Cardiac muscle cell (in vitro differentiated cells and primary cell): ENCODE measurements around the gene RAPGEF6. TPM values are rescaled to one million over a fixed set of nuclear protein-coding genes. Genes with fewer than 3 reads are reported as not detected.
A peak's percentile ranks its signal among the peaks of the same experiment; 100 is the strongest.

Source experiments
- DNase-seq, 2 donors: peaks; one replicate each; pipeline versions ENCODE4 v3.0.0 to v3.0.0-alpha.2; 2010 to 2017; ENCODE audit warnings: low read depth in 1 of 2, low spot score in 1 of 2
- H3K27ac ChIP-seq: fragments of 200-600 bp; sonication (generic); 2 replicates; pipeline ENCODE4 v1.5.1; 2016
- H3K27me3 ChIP-seq: fragments of 200-600 bp; sonication (generic); 2 replicates; pipeline ENCODE4 v1.6.0; 2016; ENCODE audit warnings: control low read depth
- H3K36me3 ChIP-seq: fragments of 200-600 bp; sonication (generic); 2 replicates; pipeline ENCODE4 v1.5.1; 2016; ENCODE audit warnings: control low read depth
- H3K4me1 ChIP-seq: fragments of 200-600 bp; sonication (generic); 2 replicates; pipeline ENCODE4 v1.8.1; 2017; ENCODE audit warnings: low read depth, mild to moderate bottlenecking, mixed run types
- H3K4me3 ChIP-seq: fragments of 200-600 bp; sonication (generic); 2 replicates; pipeline ENCODE4 v1.5.1; 2016; ENCODE audit warnings: mild to moderate bottlenecking
- H3K9me3 ChIP-seq: fragments of 200-600 bp; sonication (generic); 2 replicates; pipeline ENCODE4 v1.5.1; 2017; ENCODE audit warnings: low read depth, mild to moderate bottlenecking, control low read depth
- CTCF ChIP-seq: IDR thresholded peaks from 2 replicates; pipeline ENCODE4 v1.5.1; 2012; ENCODE audit warnings: low read depth, mild to moderate bottlenecking, low read length
- polyA plus RNA-seq: library from polyadenylated mRNA; unstranded; fragments of >200 nt; fragmentation: Nextera tagmentation; extraction: Ambion mirVana; gene quantifications from 2 replicates; pipeline ENCODE4 v1.2.1, GENCODE V29; 2016
- total RNA-seq: library from RNA; depleted of rRNA; stranded (reverse); fragments of >200 nt; gene quantifications from 2 replicates; pipeline ENCODE4 v1.2.3, GENCODE V29; 2016

Gene RAPGEF6
- total and polyA plus RNA-seq, 2 experiments from 2014 or later: 10.8 to 22.3 TPM

GRCh38 chr5:131423056-131423455 is 212.0 kb downstream of the RAPGEF6 start:
- H3K9me3 ChIP-seq: no peaks in the 10 kb centered on the region
- peak; percentile 49 to 59 for DNase-seq

GRCh38 chr5:131419877-131420276 is 215.2 kb downstream of the RAPGEF6 start:
- Histone ChIP-seq H3K9me3 (no peaks in the 10 kb centered on the region), H3K4me3 (no peak overlapping the region), H3K27ac (peak overlapping the region; percentile 26), H3K36me3 (peaks cover 5% of the 10 kb centered on the region), H3K4me1 (no peaks in the 10 kb centered on the region), H3K27me3 (no peaks in the 10 kb centered on the region)
- no peak for DNase-seq
- TF ChIP-seq CTCF: no peak

More at GRCh38 chr5:131423056-131423455, 212.0 kb downstream of the RAPGEF6 start:
- Histone ChIP-seq H3K27ac (no peak overlapping the region), H3K27me3 (no peaks in the 10 kb centered on the region), H3K36me3 (peaks cover 12% of the 10 kb centered on the region), H3K4me3 (no peak overlapping the region), H3K4me1 (no peaks in the 10 kb centered on the region)
- peak; percentile 65 for TF ChIP-seq CTCF

GRCh38 chr5:131418846-131419245 is 216.2 kb downstream of the RAPGEF6 start:
- no peak overlapping the region for H3K4me3 ChIP-seq
- no peak for DNase-seq
- no peaks in the 10 kb centered on the region for H3K9me3 ChIP-seq
- no peak overlapping the region for H3K27ac ChIP-seq
- no peaks in the 10 kb centered on the region for H3K4me1 ChIP-seq
- no peak for TF ChIP-seq CTCF
- peaks cover 5% of the 10 kb centered on the region for H3K36me3 ChIP-seq
- H3K27me3 ChIP-seq: no peaks in the 10 kb centered on the region

- Histone ChIP-seq H3K4me3 (no peak overlapping the region), H3K27me3 (no peaks in the 10 kb centered on the region), H3K27ac (no peak overlapping the region), H3K36me3 (peaks cover 5% of the 10 kb centered on the region), H3K9me3 (no peaks in the 10 kb centered on the region), H3K4me1 (no peaks in the 10 kb centered on the region)
- peak; percentile 84 to 85 for DNase-seq
- TF ChIP-seq CTCF: peak; percentile 74
Observed at GRCh38 chr5:131417240-131417869, 217.7 kb downstream of the RAPGEF6 start.

- Histone ChIP-seq H3K27ac (no peak overlapping the region), H3K4me1 (no peaks in the 10 kb centered on the region), H3K4me3 (no peak overlapping the region), H3K27me3 (no peaks in the 10 kb centered on the region), H3K9me3 (no peaks in the 10 kb centered on the region), H3K36me3 (peaks cover under 1% of the 10 kb centered on the region)
- DNase-seq: no peak
- TF ChIP-seq CTCF: no peak
Observed at GRCh38 chr5:131416729-131417128, 218.3 kb downstream of the RAPGEF6 start.
